GM21786 (cell line): ENCODE results near the gene ACVR1C.

ENCODE experiments used
- ATAC-seq: cut with Tn5 transposase; IDR thresholded peaks from one replicate; pipeline ENCODE4 v1.9.1; 2021; ENCODE audit not compliant: unreplicated experiment

The ACVR1C gene

GRCh38 chr2:157628477-157629415 lies at the start of gene ACVR1C:
Gene ACVR1C, minus strand, starts transcription at chr2:157628864. Its CDS starts 220 bp downstream, at chr2:157628644.
- peak; percentile 68 for ATAC-seq

DNA sequence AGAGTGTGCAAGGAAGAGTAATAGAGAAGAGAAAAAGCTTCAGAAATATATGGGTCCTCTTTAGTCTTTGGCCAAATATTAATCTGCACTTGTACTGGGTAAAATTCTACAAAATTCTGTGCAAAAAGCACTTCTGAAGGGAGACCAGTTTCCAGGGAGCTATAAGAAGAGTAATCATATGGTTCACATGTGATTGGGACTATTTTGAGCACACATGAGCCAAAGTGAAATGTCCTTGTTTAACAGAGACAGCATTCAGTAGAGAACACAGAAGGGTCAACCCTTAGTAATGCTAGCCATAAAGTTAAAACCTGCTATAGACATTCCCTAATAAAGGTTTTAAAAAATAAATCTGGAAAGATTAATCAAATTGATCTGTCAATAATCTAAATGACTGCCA lies 49.3 kb upstream of the ACVR1C start:
- ATAC-seq = no peak

- no peak for ATAC-seq
Observed at GRCh38 chr2:157672129-157672528, 43.5 kb upstream of the ACVR1C start.

DNA sequence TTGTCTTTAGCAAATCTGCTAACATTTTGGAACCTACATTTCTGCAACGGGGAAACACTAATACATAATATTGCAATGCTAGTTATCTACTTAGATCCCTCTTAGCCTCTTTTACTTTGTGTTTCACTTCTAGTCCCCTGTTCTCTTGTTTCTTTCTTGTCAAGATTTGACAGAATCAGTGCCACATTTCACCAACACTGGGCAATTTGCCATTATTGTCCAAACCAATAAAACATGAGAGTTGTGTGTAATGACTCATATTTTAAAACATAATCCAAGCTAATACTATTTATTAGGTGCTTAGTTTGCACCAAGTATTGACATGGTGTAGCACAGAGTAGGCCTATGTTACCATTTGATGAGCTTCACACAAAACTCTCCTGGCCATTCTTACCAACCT lies 33.7 kb upstream of the ACVR1C start:
- no peak for ATAC-seq

- ATAC-seq = no peak
Observed at GRCh38 chr2:157661776-157662175, 33.1 kb upstream of the ACVR1C start.

DNA sequence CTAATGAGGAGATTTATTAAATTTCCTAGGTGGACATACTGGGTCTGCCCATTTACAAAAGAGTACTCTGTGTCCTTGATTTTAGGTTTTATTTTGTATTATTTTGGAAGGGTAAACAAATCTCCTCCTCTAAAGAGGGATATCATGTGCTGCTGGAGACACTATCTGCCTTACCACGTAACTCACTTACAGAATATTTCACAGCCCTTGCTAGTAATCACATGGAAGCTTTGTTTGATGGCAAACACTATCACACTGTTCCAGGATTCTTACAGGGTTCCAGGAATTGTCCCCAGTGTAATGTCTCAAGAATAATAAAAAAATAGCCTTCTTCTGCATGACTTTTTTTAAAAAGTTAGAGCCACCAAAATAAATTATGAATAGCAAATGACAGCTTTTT lies 29.2 kb upstream of the ACVR1C start:
- ATAC-seq = no peak

DNA sequence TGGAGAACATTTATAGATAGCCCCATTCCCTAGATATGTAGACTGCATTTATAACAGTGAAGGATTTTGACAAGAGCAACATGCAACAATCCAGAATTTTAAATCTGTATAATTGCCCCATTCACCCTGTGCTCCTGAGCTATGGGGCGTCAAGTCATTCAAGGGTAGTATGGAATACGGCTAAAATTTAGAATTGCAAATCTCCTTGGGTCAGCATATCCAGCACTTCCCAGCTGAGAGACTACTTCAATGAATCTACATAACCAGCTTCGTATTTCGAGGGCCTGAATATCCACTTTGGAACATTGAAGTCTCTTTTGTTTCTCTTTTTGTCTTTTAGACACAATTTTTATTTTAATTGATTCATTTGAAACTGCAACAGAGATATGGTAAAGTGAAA lies 28.4 kb upstream of the ACVR1C start:
- no peak for ATAC-seq

DNA sequence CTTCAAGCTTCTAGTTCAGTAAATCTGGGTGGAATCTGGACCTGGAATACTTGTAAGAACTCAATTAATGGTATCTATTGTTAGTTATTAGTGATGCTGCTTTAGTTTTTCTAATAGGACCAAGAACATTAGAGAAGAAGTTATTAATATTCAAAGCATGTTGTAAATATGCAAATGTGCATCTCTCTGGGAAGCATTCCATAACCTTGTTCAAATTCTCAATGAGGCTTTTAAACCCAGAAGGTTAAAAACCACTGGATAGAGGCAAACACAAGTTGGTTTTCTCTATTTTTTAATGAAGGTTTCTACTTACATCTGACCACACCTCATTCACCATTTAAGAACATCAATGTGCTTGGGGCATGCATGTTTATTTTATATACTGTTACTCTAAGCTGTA lies 16.1 kb upstream of the ACVR1C start:
- no peak for ATAC-seq

GRCh38 chr2:157631861-157632260 lies 3.2 kb upstream of the ACVR1C start:
- no peak for ATAC-seq

DNA sequence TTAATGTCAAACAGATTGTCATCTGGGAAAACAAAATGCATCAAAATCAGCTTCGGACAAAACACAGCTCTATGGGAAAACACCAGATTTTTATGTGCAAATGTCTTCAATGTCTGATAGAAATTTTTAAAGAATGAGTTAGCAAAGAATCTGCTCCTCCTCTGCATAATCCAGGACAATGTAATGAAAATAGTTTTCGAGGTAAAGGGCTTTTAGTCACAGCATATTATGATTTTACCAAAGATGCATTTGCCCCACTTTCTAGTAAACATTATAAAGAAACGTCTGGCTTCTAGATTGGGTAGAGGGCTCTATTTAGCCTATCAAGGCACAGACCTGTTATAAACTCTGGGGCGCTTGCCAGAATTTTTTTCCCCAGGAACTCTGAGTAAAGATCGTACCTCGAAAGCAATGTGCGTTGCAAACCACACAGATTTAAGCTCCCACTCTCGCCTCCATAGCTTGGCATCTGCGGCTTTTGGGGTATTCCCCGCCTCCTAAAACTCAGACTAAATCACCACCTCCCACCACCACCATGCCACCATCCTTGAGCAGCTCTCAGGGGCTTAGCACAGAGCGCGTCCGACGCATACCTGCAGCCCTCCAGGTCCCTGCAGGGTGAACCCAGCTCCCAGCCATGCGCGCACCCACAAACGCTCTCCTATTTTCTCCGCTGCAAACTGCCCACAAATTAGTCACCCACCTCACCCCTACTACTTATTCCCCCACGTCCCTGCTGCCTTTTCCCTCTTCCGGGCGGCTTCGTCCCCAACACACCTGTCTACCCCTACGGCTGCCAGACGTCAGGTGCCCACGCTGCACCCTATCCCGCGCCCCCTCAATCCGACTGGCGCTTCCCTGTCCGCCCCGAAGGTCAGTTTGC lies 829 bp downstream of the ACVR1C start:
- ATAC-seq = peak; percentile 15

GRCh38 chr2:157625296-157625695 lies 3.4 kb downstream of the ACVR1C start:
- ATAC-seq = no peak

GRCh38 chr2:157620956-157621355 lies 7.7 kb downstream of the ACVR1C start:
- ATAC-seq = no peak

- ATAC-seq = no peak
Observed at GRCh38 chr2:157611726-157612125, 16.9 kb downstream of the ACVR1C start.

DNA sequence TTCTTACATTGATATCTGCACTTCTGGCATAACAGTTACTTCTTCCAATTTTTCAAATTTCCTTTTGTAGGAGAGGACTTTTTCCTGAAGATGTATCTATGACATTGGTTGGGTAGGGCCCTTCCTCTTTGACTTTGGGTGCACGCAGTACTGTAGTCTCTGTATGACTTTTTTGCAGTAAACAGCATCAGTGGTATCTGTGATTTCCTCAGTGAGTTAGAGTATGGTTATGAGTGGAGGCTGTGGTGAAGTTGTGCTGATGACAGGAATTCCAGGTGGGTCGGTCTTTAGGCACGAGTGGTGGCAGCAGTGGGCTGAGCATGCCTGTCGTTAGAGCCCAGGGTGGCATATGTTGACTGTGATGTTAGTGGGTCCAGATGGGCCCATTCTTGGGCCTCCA lies 17.6 kb downstream of the ACVR1C start:
- no peak for ATAC-seq

- no peak for ATAC-seq
Observed at GRCh38 chr2:157606534-157606933, 22.1 kb downstream of the ACVR1C start.

DNA sequence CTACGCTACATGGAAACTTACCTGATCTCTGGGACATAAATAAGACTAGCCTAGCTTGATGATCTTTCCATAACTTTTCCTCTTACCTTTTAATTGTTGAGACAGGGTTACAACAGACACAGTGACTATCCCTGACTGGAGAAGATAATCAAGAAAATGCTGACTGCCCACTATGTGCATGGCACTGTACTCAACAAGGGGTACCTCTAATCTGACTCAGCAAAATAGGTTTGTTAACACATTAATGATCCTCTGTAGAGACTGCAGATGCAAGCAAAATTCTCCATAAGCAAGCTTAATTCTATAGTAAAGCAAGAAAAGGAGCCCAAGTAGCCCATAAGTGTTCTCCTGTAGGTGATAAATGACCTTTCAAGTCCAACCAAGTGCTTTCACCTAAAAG lies 25.5 kb downstream of the ACVR1C start:
- no peak for ATAC-seq

- ATAC-seq = no peak
Observed at GRCh38 chr2:157601807-157602206, 26.9 kb downstream of the ACVR1C start.

DNA sequence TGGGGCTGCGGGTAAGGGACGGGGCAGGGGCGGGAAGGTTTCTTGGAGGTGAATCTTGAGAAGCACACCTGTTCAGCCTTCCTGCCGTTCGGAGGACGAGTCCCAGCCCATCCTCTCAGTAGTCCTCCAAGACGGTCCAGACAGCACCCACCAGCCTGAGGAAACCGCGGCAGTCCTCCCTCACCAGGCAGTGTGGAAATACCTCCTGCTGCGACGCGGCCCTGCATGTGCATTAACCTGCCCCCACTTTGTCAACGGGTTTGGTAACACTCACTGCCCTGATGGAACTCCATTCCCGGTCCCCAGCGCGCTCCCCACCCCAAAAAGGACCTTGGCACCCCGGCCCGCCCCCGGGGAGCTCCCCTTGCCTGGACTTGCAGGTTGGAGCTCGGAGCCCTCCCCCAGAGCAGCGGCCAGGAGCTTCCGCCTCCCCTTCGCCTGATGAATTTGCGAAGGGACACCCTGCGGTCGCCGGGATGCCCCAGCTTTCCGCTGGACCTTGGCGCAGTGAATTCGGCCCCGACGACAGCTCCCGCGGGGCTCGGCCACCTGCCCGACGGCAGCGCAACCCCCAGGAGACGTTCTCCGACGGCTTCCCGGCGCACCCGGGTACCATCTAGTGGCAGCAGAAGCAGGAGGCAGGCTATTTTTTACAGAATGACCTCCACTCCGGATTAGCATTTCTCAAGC lies 31.5 kb downstream of the ACVR1C start:
- no peak for ATAC-seq

GRCh38 chr2:157593411-157593810 lies 35.3 kb downstream of the ACVR1C start:
- ATAC-seq = no peak

- no peak for ATAC-seq
Observed at GRCh38 chr2:157592948-157593347, 35.7 kb downstream of the ACVR1C start.

GRCh38 chr2:157592374-157592773 lies 36.3 kb downstream of the ACVR1C start:
- ATAC-seq = no peak
